GM18951 (cell line): ENCODE measurements around the gene KRTAP12-3.
"Not testable (repeated sequence)": the region's sequence is repeated elsewhere in the genome, so short reads cannot be mapped to it uniquely, and the experiment has no call there.

ENCODE experiments used
- POLR2A ChIP-seq: IDR thresholded peaks from 4 replicates; pipeline ENCODE4 v1.6.1; 2011; ENCODE audit warnings: mild to moderate bottlenecking; ENCODE audit not compliant: insufficient read length, insufficient read depth; ENCODE audit errors: extremely low read depth
- in situ Hi-C: fragments of 300-500 bp; cut with MboI; formaldehyde crosslinking; loops from one replicate; pipeline ENCODE4 v1.12.0; 2022; ENCODE audit warnings: low sequenced_read_pairs, mixed read lengths, inconsistent platforms; ENCODE audit not compliant: unreplicated experiment

The KRTAP12-3 gene

DNA sequence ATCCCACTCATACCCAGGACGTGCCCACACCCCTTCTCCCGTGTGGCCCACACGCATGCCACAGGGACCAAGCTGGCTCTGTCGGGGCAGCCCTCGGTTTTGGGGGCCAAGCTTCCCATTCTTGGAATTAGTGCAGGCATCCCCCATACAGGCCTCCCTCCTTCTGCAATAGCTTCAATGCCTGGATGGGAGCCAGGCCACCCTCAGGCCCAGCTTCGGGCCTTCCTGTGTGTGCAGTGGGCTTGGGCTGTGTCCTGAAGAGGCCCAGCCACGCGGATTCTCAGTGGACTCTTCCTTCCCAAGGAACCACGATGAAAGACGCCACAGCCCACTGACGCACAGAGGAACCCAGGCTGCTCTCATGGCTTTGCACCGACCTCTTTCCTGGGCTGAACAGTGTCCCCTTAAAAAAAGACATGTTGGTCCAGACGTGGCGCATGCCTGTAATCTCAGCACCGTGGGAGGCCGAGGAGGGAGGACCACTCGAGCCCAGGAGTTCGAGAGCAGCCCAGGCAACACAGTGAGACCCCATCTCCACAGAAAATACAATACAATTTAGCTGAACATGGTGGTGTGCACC, 8.1 kb upstream of the KRTAP12-3 start:
- in situ Hi-C loops, result no loop called here
- TF ChIP-seq POLR2A, result no peak

DNA sequence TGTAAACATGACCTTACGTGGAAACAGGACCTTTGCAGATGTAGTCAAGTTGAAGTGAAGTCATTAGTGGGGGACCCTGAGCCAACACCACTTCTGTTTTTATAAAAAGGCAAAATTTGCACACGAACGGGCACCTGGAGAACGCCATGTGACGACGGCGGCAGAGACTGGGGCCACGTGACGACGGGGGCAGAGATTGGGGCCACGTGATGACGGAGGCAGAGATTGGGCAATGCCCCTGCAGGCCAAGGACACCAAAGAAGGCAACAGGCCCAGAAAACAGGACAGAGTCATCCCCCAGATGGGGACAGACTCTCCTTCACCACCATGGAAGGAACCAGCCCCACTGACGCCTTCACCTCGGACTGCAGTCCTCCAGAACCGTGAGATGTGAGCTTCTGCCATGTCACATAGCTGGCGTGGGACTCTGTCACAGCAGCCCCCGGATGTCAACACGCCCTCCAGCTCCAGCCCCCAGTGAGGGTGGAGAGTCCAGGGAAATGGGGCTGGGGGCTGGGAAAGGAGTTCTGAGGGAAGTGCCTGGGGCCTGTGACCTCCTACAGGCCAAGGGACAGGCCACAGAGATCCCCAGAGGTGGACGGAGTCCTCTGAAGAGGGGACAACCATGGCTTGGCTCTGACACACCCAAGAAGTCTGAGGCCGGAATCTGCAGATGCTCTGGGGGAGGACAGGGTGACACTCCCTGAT, 7.3 kb upstream of the KRTAP12-3 start:
- in situ Hi-C loops, result no loop called here

DNA sequence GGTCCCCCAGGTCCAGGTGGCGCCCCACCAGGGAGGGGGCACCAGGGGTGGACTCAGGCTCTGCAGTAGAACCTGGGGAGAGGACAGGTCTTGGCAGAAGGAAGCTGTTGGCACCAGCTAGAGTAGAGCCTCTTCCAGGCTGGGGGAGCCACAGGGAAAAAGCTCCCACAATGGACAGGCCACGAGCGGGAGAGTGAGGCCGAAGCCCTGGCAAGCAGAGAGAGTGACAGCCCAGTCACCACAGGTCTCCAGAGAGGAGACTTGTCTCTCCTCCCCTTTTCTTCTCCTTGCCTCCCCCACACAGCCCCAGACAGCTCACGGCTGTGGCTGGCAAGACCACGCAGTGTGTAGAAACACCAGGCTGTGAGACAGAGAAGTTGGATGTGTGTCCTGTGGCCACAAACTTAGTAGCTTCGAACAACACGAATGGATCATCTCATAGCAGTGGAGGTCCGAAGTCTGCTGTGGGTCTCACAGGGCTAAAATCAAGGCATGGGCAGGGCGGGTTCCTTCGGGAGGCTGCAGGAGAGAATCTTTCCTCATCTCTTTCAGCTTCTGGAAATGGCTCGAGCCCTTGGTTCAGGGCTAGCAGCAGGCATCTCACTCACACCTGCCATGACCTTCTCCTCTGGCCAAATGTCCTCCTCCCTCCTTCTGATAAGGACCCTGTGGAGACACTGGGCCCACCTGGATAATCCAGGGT, 6.6 kb upstream of the KRTAP12-3 start:
- no peak for TF ChIP-seq POLR2A
- in situ Hi-C loops, result no loop called here

More for the DNA sequence above, 7.3 kb upstream of the KRTAP12-3 start:
- no peak for TF ChIP-seq POLR2A

DNA sequence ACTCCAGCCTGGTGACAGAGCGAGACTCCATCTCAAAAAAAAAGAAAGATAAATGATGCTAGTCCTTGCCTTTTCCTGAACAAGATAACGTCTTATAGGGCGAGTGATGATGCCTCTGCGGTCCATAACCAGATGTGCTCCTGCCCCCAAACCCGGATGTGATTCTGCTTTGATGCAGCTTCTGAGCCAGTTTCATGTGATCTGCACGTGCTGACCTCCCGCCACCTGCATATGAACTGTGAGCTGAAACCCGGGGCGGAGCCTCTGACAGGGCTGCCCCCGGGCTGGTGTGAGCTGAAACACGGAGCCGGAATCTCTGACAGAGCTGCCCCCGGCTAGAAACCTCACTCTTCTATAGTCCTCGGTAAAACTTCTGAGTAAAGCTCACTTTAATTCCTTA, 4.6 kb upstream of the KRTAP12-3 start:
- in situ Hi-C loops, result no loop called here

GRCh38 chr21:44653656-44654575, 3.8 kb upstream of the KRTAP12-3 start:
- TF ChIP-seq POLR2A, result no peak
- in situ Hi-C loops, result no loop called here

More for the DNA sequence above, 4.6 kb upstream of the KRTAP12-3 start:
- no peak for TF ChIP-seq POLR2A

GRCh38 chr21:44654576-44655175, 3.1 kb upstream of the KRTAP12-3 start, which contains the start of gene KRTAP12-4:
TSS of gene KRTAP12-4 (minus strand) at chr21:44654659. CDS start at chr21:44654614, 45 bp downstream.
- TF ChIP-seq POLR2A, result no peak
- in situ Hi-C loops, result no loop called here

DNA sequence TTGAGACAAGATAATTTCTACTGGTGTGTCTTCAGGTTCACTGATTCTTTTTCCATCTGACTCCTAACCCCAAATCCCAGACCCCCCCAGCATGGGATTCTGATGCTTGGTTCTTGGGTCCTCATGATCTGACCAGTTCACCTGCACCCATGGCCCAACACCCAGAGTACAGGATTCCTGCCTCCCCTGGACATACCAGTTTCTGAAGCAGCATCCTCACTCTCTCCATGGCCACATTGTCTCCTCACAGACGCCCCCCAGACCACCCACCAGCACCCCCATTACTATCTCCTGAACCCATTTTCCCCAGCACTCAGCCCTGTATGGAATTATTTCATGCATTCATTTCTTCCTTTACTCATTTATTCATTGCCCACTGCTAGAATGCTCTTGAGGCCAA, 864 bp upstream of the KRTAP12-3 start:
- in situ Hi-C loops, result no loop called here

DNA sequence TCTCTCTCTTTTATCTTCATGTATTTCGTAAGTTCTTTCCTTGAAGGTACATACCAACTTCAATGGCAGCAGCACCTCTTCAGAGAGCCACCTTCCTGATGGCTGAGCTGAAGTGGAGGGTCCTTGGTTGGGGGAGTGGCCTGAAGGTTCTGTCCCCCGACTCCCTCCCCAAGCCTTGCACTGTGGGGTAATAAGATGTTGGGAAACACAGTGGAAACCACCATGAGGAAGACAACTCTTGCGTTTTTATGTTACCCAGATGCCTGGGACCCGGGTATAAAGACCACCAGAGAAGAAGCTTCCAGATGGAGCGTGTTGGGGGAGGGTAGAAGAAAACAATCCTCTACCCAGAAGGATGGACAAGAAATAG, 794 bp downstream of the KRTAP12-3 start:
- no peak for TF ChIP-seq POLR2A
- in situ Hi-C loops, result no loop called here

More for the DNA sequence above, 864 bp upstream of the KRTAP12-3 start:
- TF ChIP-seq POLR2A, result no peak

- TF ChIP-seq POLR2A, result no peak
- in situ Hi-C loops, result no loop called here
These were observed 1.3 kb downstream of the KRTAP12-3 start for GRCh38 chr21:44658913-44659595.

DNA sequence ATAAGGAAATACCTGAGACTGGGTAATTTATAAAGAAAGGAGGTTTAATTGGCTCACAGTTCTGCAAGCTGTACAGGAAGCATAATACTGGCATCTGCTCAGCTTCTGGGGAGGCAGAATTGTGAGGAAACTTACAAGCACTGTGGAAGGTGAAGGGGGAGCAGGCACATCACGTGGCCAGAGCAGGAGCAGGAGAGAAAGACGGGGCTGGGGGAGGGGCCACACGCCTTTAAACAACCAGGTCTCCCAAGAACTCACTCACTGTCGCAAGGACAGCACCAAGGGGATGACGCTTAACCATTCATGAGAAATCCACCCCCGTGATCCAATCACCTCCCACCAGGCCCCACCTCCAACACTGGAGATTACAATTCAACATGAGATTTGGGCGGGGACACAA, 3.8 kb downstream of the KRTAP12-3 start:
- in situ Hi-C loops, result not testable (repeated sequence)

DNA sequence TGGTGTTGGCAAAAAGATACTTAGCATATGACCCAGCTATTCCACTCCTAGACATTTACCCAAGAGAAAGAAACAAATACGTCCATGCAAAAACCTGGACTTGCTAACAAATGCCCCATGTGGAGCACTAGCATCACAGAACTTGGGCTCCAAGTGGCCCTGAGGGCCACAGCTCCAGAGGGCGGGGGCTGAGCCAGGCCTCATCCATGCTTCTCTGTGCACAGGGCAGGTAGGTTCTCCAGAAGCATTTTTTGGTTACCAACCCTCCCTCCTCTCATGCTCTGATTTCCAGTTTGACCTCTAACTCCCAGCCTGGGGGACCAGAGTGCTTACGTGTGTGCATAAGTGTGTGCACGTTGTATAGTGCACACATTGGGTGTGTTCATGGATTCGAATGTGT, 7.0 kb downstream of the KRTAP12-3 start:
- TF ChIP-seq POLR2A, result no peak
- in situ Hi-C loops, result no loop called here
